Heart left ventricle (tissue), 16 donors: ENCODE measurements around the gene VASN. TPM values are rescaled to one million over a fixed set of nuclear protein-coding genes. Genes with fewer than 3 reads are reported as not detected.
A peak's percentile ranks its signal among the peaks of the same experiment; 100 is the strongest.

ENCODE experiments used
- ATAC-seq, 4 donors: fragments of 200-7000 bp; cut with Tn5 transposase; one replicate each; pipeline ENCODE4 v1.9.1; 2020 to 2022; ENCODE audit warnings: moderate library complexity in 4 of 4, mild to moderate bottlenecking in 3 of 4, moderate number of reproducible peaks in 1 of 4
- DNase-seq, 5 donors: peaks; one replicate each; pipeline ENCODE4 v3.0.0-alpha.2; 2020
- H3K27ac ChIP-seq, 12 donors: fragments of 200-600 bp; sonication (generic) in 4 of 12; one replicate each; pipeline versions ENCODE4 v1.5.0 to v1.8.0; 2016 to 2022; ENCODE audit warnings: mild to moderate bottlenecking in 2 of 12
- H3K27me3 ChIP-seq, 9 donors: fragments of 200-600 bp; sonication (generic) in 2 of 9; one replicate each; pipeline versions ENCODE4 v1.5.1 to v1.8.0; 2016 to 2022; ENCODE audit warnings: mild to moderate bottlenecking in 3 of 9
- H3K36me3 ChIP-seq, 9 donors: fragments of 200-600 bp; sonication (generic) in 2 of 9; one replicate each; pipeline versions ENCODE4 v1.5.0 to v1.8.0; 2018 to 2022; ENCODE audit warnings: mild to moderate bottlenecking in 2 of 9
- H3K4me1 ChIP-seq, 12 donors: fragments of 200-600 bp; sonication (generic) in 4 of 12; one replicate each; pipeline versions ENCODE4 v1.5.0 to v1.8.0; 2016 to 2022; ENCODE audit warnings: mild to moderate bottlenecking in 3 of 12
- H3K4me3 ChIP-seq, 12 donors: fragments of 200-600 bp; sonication (generic) in 4 of 12; one replicate each; pipeline versions ENCODE4 v1.5.0 to v1.8.0; 2017 to 2022; ENCODE audit warnings: mild to moderate bottlenecking in 9 of 12, moderate library complexity in 4 of 12
- H3K9me3 ChIP-seq, 12 donors: fragments of 200-600 bp; sonication (generic) in 4 of 12; one replicate each; pipeline versions ENCODE4 v1.5.0 to v1.8.0; 2016 to 2022; ENCODE audit warnings: mild to moderate bottlenecking in 1 of 12
- POLR2A ChIP-seq, 2 donors: fragments of 450-650 bp; IDR thresholded peaks; one replicate each; pipeline ENCODE4 v1.6.1; 2017; ENCODE audit warnings: antibody characterized with exemption in 2 of 2, mild to moderate bottlenecking in 2 of 2, moderate library complexity in 2 of 2
- WGBS, 4 donors: extraction: QIAGEN DNeasy Blood & Tissue Kit in 2 of 4; methylation state at CpG; one replicate each; pipeline versions ENCODE4 v1.1.5 to v1.1.7; 2013 to 2018; 5-methylcytosine and 5-hydroxymethylcytosine counted together
- intact Hi-C, 10 donors: fragments of 100-400 bp; cut with DNase I; formaldehyde crosslinking; loops; one replicate each; pipeline versions ENCODE4 v1.11.1 to v1.14.2; 2022
- polyA plus RNA-seq, 2 donors: library from polyadenylated mRNA; stranded (reverse); fragments of 200-250 nt; gene quantifications; one replicate each; pipeline ENCODE4 v1.2.3, GENCODE V29; 2013
- total RNA-seq, 9 donors: library from RNA; depleted of rRNA in 2 of 9; stranded (reverse); fragments of >200 nt in 2 of 9; fragmentation: NEBNext Ultra II Directional in 3 of 9; extraction: Animal tissue kit (Norgen Biotek cat#: 25700) in 3 of 9; gene quantifications; one replicate each; pipeline versions ENCODE4 v1.1.0 to v1.2.4, GENCODE V29; 2016 to 2023
- TF ChIP-seq, protein P1 (sequence below), 12 donors: fragments of 200-600 bp; sonication (generic) in 4 of 12; IDR thresholded peaks; one replicate each; pipeline versions ENCODE4 v1.5.0 to v1.8.0; 2018 to 2022; ENCODE audit warnings: antibody characterized with exemption in 12 of 12, mild to moderate bottlenecking in 5 of 12
- donor health status: ischemic (EF 13 %, LVEDD 7.1; RV severe dilation, severe dysfunction).
- donor health status: healthy with polysubstance abuse.
- donor health status: DM: no; HTN: yes; CAD: no.
- donor health status: DM: no; HTN: no; CAD: no.
- donor health status: ischemic (EF 25% LVEDD 6.9; RV normal size, moderate dysfunction).
- donor health status: ischemic (EF 25% LVEDD 5.7; RV mildly dilated, moderate dysfunction).
- donor health status: healthy.
- donor health status: DM: yes; HTN: yes; CAD: no.
- donor health status: ischemic (EF 35%, LVEDD 5.7; RV mildly dilated, moderate dysfunction).
- donor health status: nonischemic (EF 11% LVEDD 7.7; RV severe dilation, severe dysfunction).
- donor health status: DM: yes; HTN: yes; CAD: no.
- donor health status: PGD.
- donor health status: ischemic (EF 29% LVEDD 5.4; RV normal size, mild dysfunction).
- donor health status: nonischemic (EF 23%, LVEDD 6.1; RV moderate dilation, normal function).

The VASN gene
- total and polyA plus RNA-seq, 11 donors: 3.8 to 20.0 (median 6.2) TPM

DNA sequence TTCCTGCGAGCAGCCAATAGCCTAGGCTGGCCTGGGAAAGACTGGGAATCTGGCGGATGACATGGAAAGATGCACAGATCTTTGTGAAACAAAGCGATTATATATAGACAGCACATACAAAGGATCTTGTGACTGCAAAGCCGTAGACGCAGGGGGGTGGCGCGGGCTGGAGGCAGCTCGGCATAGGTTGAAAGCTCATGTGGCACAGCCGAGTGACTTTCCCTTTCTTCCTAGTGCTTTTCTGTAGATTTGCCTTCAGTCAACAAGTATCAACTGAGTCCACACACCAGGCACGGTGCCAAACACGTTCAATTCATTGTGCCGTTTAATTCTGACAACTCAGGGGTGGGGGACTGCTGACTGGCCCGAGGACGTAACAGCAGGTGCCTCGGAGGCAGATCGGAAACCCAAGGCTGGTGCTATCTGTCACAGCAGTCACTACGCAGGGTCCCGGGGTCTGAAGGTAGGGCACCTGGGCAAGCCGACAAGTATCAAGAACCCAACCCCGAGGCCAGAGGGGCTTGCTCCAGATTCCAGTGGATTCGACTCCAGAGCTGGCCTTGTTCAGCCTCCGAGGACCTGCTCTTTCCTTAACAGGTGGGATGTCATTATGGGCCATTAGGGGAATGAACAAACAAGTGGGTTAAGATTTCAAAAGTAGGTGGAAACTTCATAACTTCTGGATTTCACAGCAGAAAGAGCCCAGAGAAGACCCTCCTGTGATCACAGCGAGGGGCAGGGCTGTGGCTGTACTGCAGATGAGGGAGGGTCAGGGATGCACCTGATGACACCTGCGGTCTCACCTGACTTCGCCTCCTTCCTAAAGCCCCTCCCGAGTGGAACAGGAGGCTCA is 26.4 kb upstream of the VASN start:
- WGBS, 4 donors: 80 to 87% (median 85%) methylated on average over 26 of the region's 26 CpGs
- no peaks in the 10 kb centered on the region for H3K27me3 ChIP-seq
- H3K36me3 ChIP-seq: peaks cover 0 to 13% (median 4%) of the 10 kb centered on the region in 9 donors
- intact Hi-C loops: no loop called here
- ATAC-seq (no peak), DNase-seq (no peak)
- TF ChIP-seq, protein P1, sequence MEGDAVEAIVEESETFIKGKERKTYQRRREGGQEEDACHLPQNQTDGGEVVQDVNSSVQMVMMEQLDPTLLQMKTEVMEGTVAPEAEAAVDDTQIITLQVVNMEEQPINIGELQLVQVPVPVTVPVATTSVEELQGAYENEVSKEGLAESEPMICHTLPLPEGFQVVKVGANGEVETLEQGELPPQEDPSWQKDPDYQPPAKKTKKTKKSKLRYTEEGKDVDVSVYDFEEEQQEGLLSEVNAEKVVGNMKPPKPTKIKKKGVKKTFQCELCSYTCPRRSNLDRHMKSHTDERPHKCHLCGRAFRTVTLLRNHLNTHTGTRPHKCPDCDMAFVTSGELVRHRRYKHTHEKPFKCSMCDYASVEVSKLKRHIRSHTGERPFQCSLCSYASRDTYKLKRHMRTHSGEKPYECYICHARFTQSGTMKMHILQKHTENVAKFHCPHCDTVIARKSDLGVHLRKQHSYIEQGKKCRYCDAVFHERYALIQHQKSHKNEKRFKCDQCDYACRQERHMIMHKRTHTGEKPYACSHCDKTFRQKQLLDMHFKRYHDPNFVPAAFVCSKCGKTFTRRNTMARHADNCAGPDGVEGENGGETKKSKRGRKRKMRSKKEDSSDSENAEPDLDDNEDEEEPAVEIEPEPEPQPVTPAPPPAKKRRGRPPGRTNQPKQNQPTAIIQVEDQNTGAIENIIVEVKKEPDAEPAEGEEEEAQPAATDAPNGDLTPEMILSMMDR (IDR thresholded peaks at IDR 0.05): no peak
- TF ChIP-seq POLR2A (IDR thresholded peaks at IDR 0.05): no peak
- peaks cover 0 to 56% (median 29%) of the 10 kb centered on the region in 12 donors for H3K4me1 ChIP-seq
- H3K9me3 ChIP-seq: no peaks in the 10 kb centered on the region
- H3K27ac ChIP-seq: no peak overlapping the region
- no peak overlapping the region for H3K4me3 ChIP-seq

DNA sequence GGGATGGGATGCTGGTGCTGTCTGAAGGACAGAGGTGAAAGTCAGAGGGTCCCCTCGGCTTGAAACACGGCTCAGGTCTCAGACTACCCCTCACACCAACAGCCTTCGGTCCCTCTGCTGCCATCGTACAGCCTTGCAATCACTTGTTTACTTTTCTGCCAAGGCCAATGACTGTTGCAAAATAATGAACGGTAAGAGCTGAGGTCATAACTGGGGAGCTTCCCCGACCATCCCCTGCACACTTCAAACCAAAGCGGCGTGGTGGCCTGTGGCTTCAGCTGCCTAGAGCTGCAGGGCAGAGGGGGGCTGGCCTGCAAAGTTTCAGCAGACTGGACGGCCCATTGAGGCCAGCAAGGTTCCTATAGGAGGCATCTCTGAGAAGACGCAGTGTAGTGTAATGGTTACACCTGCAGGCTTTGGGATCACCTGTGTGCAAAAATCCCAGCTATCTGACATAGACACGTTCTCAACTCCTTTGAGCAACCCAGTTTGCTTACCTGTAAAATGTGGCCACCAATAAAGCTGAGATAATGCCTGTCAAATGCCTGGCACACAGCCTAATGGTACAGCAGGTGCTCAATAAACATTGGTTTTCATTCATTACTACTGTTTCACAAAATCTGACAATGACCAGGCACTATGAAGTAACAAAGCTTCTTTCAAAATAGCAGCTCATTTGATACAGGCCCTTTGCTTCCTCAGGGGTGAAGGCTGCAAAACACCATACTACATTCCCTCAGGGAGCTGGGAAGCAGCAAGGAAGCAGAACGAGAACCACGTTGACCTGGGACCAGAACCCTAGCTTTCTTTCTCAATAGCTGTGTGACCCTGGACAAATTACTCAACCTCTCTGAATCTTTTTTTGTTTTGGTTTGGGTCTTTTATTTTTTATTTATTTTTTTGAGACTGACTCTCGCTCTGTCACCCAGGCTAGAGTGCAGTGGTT is 25.5 kb upstream of the VASN start:
- ATAC-seq (no peak), DNase-seq (no peak)
- Histone ChIP-seq H3K9me3 (no peaks in the 10 kb centered on the region), H3K27me3 (no peaks in the 10 kb centered on the region), H3K36me3 (peaks cover 0 to 4% (median 0%) of the 10 kb centered on the region in 9 donors), H3K27ac (no peak overlapping the region), H3K4me3 (no peak overlapping the region), H3K4me1 (peaks cover 0 to 54% (median 29%) of the 10 kb centered on the region in 12 donors)
- intact Hi-C loops: no loop called here
- WGBS, 4 donors: 79 to 83% (median 81%) methylated on average over 10 to 14 of the region's 14 CpGs
- TF ChIP-seq, protein P1 (IDR thresholded peaks at IDR 0.05): no peak
- no peak for TF ChIP-seq POLR2A (IDR thresholded peaks at IDR 0.05)

DNA sequence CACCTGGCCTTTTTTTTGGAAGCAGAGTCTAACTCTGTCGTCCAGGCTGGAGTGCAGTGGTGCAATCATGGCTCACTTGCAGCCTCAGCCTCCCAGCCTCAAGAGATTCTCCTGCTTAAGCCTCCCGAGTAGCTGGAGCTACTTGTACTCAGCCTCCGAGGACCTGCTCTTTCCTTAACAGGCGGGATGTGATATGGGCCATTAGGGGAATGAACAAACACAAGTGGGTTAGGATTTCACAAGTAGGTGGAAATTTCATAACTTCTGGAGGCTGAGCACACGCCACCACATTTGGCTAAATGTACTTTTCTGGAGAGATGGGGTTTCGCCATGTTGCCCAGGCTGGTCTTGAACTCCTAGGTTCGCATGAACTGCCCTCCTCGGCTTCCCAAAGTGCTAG is 24.6 kb upstream of the VASN start:
- intact Hi-C loops: no loop called here
- WGBS, 4 donors: 83 to 89% (median 86%) methylated on average over 8 of the region's 8 CpGs
- no peak for ATAC-seq
- Histone ChIP-seq H3K9me3 (no peaks in the 10 kb centered on the region), H3K27ac (peak overlapping the region in 2 of 12 donors; percentile 3 to 42), H3K4me3 (no peak overlapping the region), H3K36me3 (no peaks in the 10 kb centered on the region), H3K27me3 (no peaks in the 10 kb centered on the region), H3K4me1 (peaks cover 0 to 56% (median 31%) of the 10 kb centered on the region in 12 donors)
- DNase-seq: no peak
- no peak for TF ChIP-seq POLR2A (IDR thresholded peaks at IDR 0.05)
- TF ChIP-seq, protein P1 (IDR thresholded peaks at IDR 0.05): no peak
